PC-9 (cell line): ENCODE data around the gene GRHPR.

Source experiments
- CTCF ChIP-seq: fragments of 200-600 bp; sonication (generic); conservative IDR thresholded peaks from 2 replicates; pipeline ENCODE4 v1.6.1; 2017; ENCODE audit warnings: mixed run types, antibody characterized with exemption, mild to moderate bottlenecking, moderate library complexity
- EZH2 ChIP-seq: fragments of 200-600 bp; sonication (generic); IDR thresholded peaks from 2 replicates; pipeline ENCODE4 v1.8.0; 2017; ENCODE audit warnings: antibody characterized with exemption, low read depth

- TF ChIP-seq CTCF (no peak), EZH2 (no peak)
Measured at GRCh38 chr9:37377688-37378612, 44.5 kb upstream of the GRHPR start.
